ENCODE data around the gene PAQR6. TPM values are rescaled to one million over a fixed set of nuclear protein-coding genes. Genes with fewer than 3 reads are reported as not detected.

PAQR6 gene
- total RNA-seq, 1 experiment from 2014 or later: 4.1 TPM

DNA sequence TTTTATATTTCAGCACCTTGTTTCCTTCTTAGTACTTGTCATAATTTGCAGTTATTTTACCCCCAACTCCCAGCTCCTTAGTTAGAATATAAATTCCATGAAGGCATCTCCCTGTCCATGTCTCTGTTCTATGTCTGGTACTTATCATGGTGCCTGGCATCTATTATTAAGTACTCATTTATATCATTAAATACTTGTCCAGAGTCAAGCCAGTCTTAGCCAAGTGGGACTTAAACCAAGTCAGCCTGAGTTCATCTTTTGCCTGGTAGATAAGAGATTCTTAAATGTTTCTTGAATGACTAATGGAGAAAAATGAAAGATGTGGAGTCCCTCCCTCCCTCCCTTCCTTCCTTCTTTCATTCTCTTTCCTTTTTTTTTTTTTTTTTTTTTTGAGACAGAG, 44.5 kb downstream of the PAQR6 start:
- no TSS peak for BruUV-seq (replicated peaks)
- H3K9me3 ChIP-seq (ENCODE audit: low read depth, low read length, poor library complexity, severe bottlenecking): no peaks in the 10 kb centered on the region
- ChIA-PET POLR2A (ENCODE audit: low non-redundant PET) (no interaction called here), CTCF (no interaction called here)
- DNase-seq (ENCODE audit: low spot score): no peak
- no peak overlapping the region for H3K27ac ChIP-seq (ENCODE audit: low read depth, low read length, poor library complexity, severe bottlenecking)
- no peak overlapping the region for H3K4me3 ChIP-seq (ENCODE audit: low read depth, low read length, poor library complexity, severe bottlenecking)
- TF ChIP-seq, protein P1, sequence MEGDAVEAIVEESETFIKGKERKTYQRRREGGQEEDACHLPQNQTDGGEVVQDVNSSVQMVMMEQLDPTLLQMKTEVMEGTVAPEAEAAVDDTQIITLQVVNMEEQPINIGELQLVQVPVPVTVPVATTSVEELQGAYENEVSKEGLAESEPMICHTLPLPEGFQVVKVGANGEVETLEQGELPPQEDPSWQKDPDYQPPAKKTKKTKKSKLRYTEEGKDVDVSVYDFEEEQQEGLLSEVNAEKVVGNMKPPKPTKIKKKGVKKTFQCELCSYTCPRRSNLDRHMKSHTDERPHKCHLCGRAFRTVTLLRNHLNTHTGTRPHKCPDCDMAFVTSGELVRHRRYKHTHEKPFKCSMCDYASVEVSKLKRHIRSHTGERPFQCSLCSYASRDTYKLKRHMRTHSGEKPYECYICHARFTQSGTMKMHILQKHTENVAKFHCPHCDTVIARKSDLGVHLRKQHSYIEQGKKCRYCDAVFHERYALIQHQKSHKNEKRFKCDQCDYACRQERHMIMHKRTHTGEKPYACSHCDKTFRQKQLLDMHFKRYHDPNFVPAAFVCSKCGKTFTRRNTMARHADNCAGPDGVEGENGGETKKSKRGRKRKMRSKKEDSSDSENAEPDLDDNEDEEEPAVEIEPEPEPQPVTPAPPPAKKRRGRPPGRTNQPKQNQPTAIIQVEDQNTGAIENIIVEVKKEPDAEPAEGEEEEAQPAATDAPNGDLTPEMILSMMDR (conservative IDR thresholded peaks at IDR 0.05; ENCODE audit: low read depth, low read length): no peak
- TF ChIP-seq EZH2 (IDR thresholded peaks at IDR 0.05; ENCODE audit: borderline replicate concordance, low read depth, low read length, poor library complexity, severe bottlenecking): no peak
- H3K36me3 ChIP-seq (ENCODE audit: insufficient read depth, low read length, poor library complexity, severe bottlenecking): peaks cover 8% of the 10 kb centered on the region
- intact Hi-C loops (cut with micrococcal nuclease; ENCODE audit: unreplicated experiment): no loop called here
- H3K27me3 ChIP-seq (replicated peaks; ENCODE audit: insufficient read depth, low read depth, low read length, poor library complexity): no peaks in the 10 kb centered on the region
- no peaks in the 10 kb centered on the region for H3K4me1 ChIP-seq (ENCODE audit: insufficient read depth, low read length, poor library complexity, severe bottlenecking)

DNA sequence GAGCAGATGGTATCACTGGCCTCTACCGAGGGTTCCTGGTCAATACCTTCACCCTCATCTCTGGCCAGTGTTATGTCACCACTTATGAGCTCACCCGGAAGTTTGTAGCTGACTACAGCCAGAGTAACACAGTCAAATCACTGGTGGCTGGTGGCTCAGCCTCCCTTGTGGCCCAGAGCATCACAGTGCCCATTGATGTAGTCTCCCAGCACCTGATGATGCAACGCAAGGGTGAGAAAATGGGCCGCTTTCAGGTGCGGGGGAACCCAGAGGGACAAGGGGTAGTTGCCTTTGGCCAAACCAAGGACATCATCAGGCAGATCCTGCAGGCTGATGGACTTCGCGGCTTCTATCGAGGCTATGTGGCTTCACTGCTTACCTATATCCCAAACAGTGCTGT, 47.8 kb downstream of the PAQR6 start:
- Histone ChIP-seq H3K4me3 (ENCODE audit: low read depth, low read length, poor library complexity, severe bottlenecking) (no peak overlapping the region), H3K27ac (ENCODE audit: low read depth, low read length, poor library complexity, severe bottlenecking) (no peak overlapping the region), H3K27me3 (replicated peaks; ENCODE audit: insufficient read depth, low read depth, low read length, poor library complexity) (no peaks in the 10 kb centered on the region), H3K9me3 (ENCODE audit: low read depth, low read length, poor library complexity, severe bottlenecking) (no peaks in the 10 kb centered on the region), H3K4me1 (ENCODE audit: insufficient read depth, low read length, poor library complexity, severe bottlenecking) (no peaks in the 10 kb centered on the region), H3K36me3 (ENCODE audit: insufficient read depth, low read length, poor library complexity, severe bottlenecking) (peaks cover 3% of the 10 kb centered on the region)
- TF ChIP-seq, protein P1 (conservative IDR thresholded peaks at IDR 0.05; ENCODE audit: low read depth, low read length): no peak
- no peak for TF ChIP-seq EZH2 (IDR thresholded peaks at IDR 0.05; ENCODE audit: borderline replicate concordance, low read depth, low read length, poor library complexity, severe bottlenecking)
- POLR2A ChIA-PET (ENCODE audit: low non-redundant PET): no interaction called here
- DNase-seq (ENCODE audit: low spot score): no peak
- intact Hi-C loops (cut with micrococcal nuclease; ENCODE audit: unreplicated experiment): no loop called here
- CTCF ChIA-PET: interaction anchor here (0.6 kb wide), 1 partner anchor 28 kb away, joined by 6 read pairs; no protein-coding TSS in a partner anchor
- no TSS peak for BruUV-seq (replicated peaks)

DNA sequence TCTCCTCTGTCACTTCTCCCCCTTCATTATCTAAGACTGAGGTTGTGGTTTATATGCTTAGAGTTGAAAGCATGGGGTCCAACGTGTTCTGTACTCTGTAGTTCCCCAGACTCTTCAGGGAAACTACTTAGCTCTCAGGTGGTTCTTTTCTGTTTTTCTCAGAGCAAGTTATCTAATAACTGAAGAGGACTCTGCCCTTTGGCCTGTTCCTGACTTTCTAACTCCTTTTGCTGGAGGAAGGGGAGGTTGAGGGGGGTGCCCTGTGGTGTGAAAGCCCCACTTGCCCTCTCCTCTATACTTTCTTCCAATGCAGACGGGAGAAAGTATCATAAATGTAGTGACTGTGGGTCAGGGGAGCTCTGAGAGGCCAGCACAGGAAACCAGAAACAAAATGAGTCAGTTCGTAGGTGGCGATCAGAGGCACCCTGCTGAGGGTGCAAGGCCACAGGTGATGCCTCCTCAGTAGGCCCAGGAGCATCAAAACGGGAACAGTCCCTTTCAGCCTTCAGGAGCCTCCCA, 49.0 kb downstream of the PAQR6 start:
- ChIA-PET CTCF (no interaction called here), POLR2A (ENCODE audit: low non-redundant PET) (no interaction called here)
- intact Hi-C loops (cut with micrococcal nuclease; ENCODE audit: unreplicated experiment): no loop called here
- peaks cover 6% of the 10 kb centered on the region for H3K4me1 ChIP-seq (ENCODE audit: insufficient read depth, low read length, poor library complexity, severe bottlenecking)
- DNase-seq (ENCODE audit: low spot score): no peak
- no peak overlapping the region for H3K27ac ChIP-seq (ENCODE audit: low read depth, low read length, poor library complexity, severe bottlenecking)
- BruUV-seq (replicated peaks): no TSS peak
- TF ChIP-seq EZH2 (IDR thresholded peaks at IDR 0.05; ENCODE audit: borderline replicate concordance, low read depth, low read length, poor library complexity, severe bottlenecking): no peak
- TF ChIP-seq, protein P1 (conservative IDR thresholded peaks at IDR 0.05; ENCODE audit: low read depth, low read length): no peak
- no peaks in the 10 kb centered on the region for H3K9me3 ChIP-seq (ENCODE audit: low read depth, low read length, poor library complexity, severe bottlenecking)
- no peak overlapping the region for H3K4me3 ChIP-seq (ENCODE audit: low read depth, low read length, poor library complexity, severe bottlenecking)
- H3K27me3 ChIP-seq (replicated peaks; ENCODE audit: insufficient read depth, low read depth, low read length, poor library complexity): no peaks in the 10 kb centered on the region
- H3K36me3 ChIP-seq (ENCODE audit: insufficient read depth, low read length, poor library complexity, severe bottlenecking): peaks cover 3% of the 10 kb centered on the region

Measured in A673 (cell line).